Heart left ventricle (tissue), 16 donors: ENCODE results near the gene CBFA2T3. TPM values are rescaled to one million over a fixed set of nuclear protein-coding genes. Genes with fewer than 3 reads are reported as not detected.
A peak's percentile ranks its signal among the peaks of the same experiment; 100 is the strongest.

Experiments
- ATAC-seq, 4 donors: fragments of 200-7000 bp; cut with Tn5 transposase; one replicate each; pipeline ENCODE4 v1.9.1; 2020 to 2022; ENCODE audit warnings: moderate library complexity in 4 of 4, mild to moderate bottlenecking in 3 of 4, moderate number of reproducible peaks in 1 of 4
- DNase-seq, 5 donors: peaks; one replicate each; pipeline ENCODE4 v3.0.0-alpha.2; 2020
- H3K27ac ChIP-seq, 12 donors: fragments of 200-600 bp; sonication (generic) in 4 of 12; one replicate each; pipeline versions ENCODE4 v1.5.0 to v1.8.0; 2016 to 2022; ENCODE audit warnings: mild to moderate bottlenecking in 2 of 12
- H3K27me3 ChIP-seq, 9 donors: fragments of 200-600 bp; sonication (generic) in 2 of 9; one replicate each; pipeline versions ENCODE4 v1.5.1 to v1.8.0; 2016 to 2022; ENCODE audit warnings: mild to moderate bottlenecking in 3 of 9
- H3K36me3 ChIP-seq, 9 donors: fragments of 200-600 bp; sonication (generic) in 2 of 9; one replicate each; pipeline versions ENCODE4 v1.5.0 to v1.8.0; 2018 to 2022; ENCODE audit warnings: mild to moderate bottlenecking in 2 of 9
- H3K4me1 ChIP-seq, 12 donors: fragments of 200-600 bp; sonication (generic) in 4 of 12; one replicate each; pipeline versions ENCODE4 v1.5.0 to v1.8.0; 2016 to 2022; ENCODE audit warnings: mild to moderate bottlenecking in 3 of 12
- H3K4me3 ChIP-seq, 12 donors: fragments of 200-600 bp; sonication (generic) in 4 of 12; one replicate each; pipeline versions ENCODE4 v1.5.0 to v1.8.0; 2017 to 2022; ENCODE audit warnings: mild to moderate bottlenecking in 9 of 12, moderate library complexity in 4 of 12
- H3K9me3 ChIP-seq, 12 donors: fragments of 200-600 bp; sonication (generic) in 4 of 12; one replicate each; pipeline versions ENCODE4 v1.5.0 to v1.8.0; 2016 to 2022; ENCODE audit warnings: mild to moderate bottlenecking in 1 of 12
- CTCF ChIP-seq, 12 donors: fragments of 200-600 bp; sonication (generic) in 4 of 12; IDR thresholded peaks; one replicate each; pipeline versions ENCODE4 v1.5.0 to v1.8.0; 2018 to 2022; ENCODE audit warnings: antibody characterized with exemption in 12 of 12, mild to moderate bottlenecking in 5 of 12
- POLR2A ChIP-seq, 2 donors: fragments of 450-650 bp; IDR thresholded peaks; one replicate each; pipeline ENCODE4 v1.6.1; 2017; ENCODE audit warnings: antibody characterized with exemption in 2 of 2, mild to moderate bottlenecking in 2 of 2, moderate library complexity in 2 of 2
- WGBS, 4 donors: extraction: QIAGEN DNeasy Blood & Tissue Kit in 2 of 4; methylation state at CpG; one replicate each; pipeline versions ENCODE4 v1.1.5 to v1.1.7; 2013 to 2018; 5-methylcytosine and 5-hydroxymethylcytosine counted together
- intact Hi-C, 10 donors: fragments of 100-400 bp; cut with DNase I; formaldehyde crosslinking; loops; one replicate each; pipeline versions ENCODE4 v1.11.1 to v1.14.2; 2022
- polyA plus RNA-seq, 2 donors: library from polyadenylated mRNA; stranded (reverse); fragments of 200-250 nt; gene quantifications; one replicate each; pipeline ENCODE4 v1.2.3, GENCODE V29; 2013
- total RNA-seq, 9 donors: library from RNA; depleted of rRNA in 2 of 9; stranded (reverse); fragments of >200 nt in 2 of 9; fragmentation: NEBNext Ultra II Directional in 3 of 9; extraction: Animal tissue kit (Norgen Biotek cat#: 25700) in 3 of 9; gene quantifications; one replicate each; pipeline versions ENCODE4 v1.1.0 to v1.2.4, GENCODE V29; 2016 to 2023
- donor health status: ischemic (EF 13 %, LVEDD 7.1; RV severe dilation, severe dysfunction).
- donor health status: healthy with polysubstance abuse.
- donor health status: DM: no; HTN: yes; CAD: no.
- donor health status: DM: no; HTN: no; CAD: no.
- donor health status: ischemic (EF 25% LVEDD 6.9; RV normal size, moderate dysfunction).
- donor health status: ischemic (EF 25% LVEDD 5.7; RV mildly dilated, moderate dysfunction).
- donor health status: healthy.
- donor health status: DM: yes; HTN: yes; CAD: no.
- donor health status: ischemic (EF 35%, LVEDD 5.7; RV mildly dilated, moderate dysfunction).
- donor health status: nonischemic (EF 11% LVEDD 7.7; RV severe dilation, severe dysfunction).
- donor health status: DM: yes; HTN: yes; CAD: no.
- donor health status: PGD.
- donor health status: ischemic (EF 29% LVEDD 5.4; RV normal size, mild dysfunction).
- donor health status: nonischemic (EF 23%, LVEDD 6.1; RV moderate dilation, normal function).

Gene CBFA2T3
- total and polyA plus RNA-seq, 11 donors: 5.0 to 12.0 (median 5.8) TPM

DNA sequence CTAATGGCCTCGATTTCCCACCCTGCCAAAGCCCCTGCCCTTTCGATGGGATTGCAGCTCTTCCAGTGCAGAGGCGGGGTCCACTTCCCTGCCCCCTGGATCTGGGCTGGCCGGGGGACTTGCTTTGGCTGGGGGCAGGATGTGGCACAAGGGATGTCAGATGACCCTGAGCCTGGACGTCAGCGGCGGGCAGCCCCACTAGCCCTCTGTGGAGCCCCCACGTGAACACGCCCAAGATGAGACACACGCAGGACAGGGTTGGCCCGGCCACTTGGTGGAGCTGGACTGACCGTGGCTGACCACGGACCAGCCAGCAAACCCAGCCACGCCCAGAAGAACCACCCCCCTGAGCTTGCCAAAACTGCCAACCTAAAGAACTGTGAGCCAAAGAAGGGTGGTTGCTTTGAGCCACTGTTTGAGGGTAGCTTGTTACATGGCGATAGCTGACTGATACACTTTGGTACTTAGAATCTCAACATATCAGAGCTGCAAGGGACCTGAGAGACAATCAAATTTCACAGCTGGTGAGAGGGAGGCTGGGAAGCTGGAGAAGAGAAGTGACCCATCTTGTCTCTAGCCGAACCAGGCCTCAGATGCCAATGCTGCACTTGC is 63.9 kb downstream of the CBFA2T3 start:
- Histone ChIP-seq H3K4me1 (peaks cover 0 to 48% (median 18%) of the 10 kb centered on the region in 12 donors), H3K9me3 (no peaks in the 10 kb centered on the region), H3K36me3 (no peaks in the 10 kb centered on the region), H3K4me3 (no peak overlapping the region), H3K27ac (no peak overlapping the region), H3K27me3 (no peaks in the 10 kb centered on the region)
- DNase-seq (no peak), ATAC-seq (no peak)
- WGBS, 4 donors: 91 to 97% (median 92%) methylated on average over 9 to 16 of the region's 16 CpGs
- intact Hi-C loops: no loop called here
- TF ChIP-seq CTCF (IDR thresholded peaks at IDR 0.05): no peak
- TF ChIP-seq POLR2A (IDR thresholded peaks at IDR 0.05): no peak

- no peak for ATAC-seq
- Histone ChIP-seq H3K27ac (no peak overlapping the region), H3K36me3 (no peaks in the 10 kb centered on the region), H3K27me3 (no peaks in the 10 kb centered on the region), H3K4me1 (peaks cover 0 to 54% (median 18%) of the 10 kb centered on the region in 12 donors), H3K4me3 (no peak overlapping the region), H3K9me3 (no peaks in the 10 kb centered on the region)
- DNase-seq: no peak
- intact Hi-C loops: no loop called here
- TF ChIP-seq POLR2A (IDR thresholded peaks at IDR 0.05) (no peak), CTCF (IDR thresholded peaks at IDR 0.05) (no peak)
- WGBS, 4 donors: 79 to 86% (median 84%) methylated on average over 15 of the region's 15 CpGs
Observed at GRCh38 chr16:88912556-88912955, 64.5 kb downstream of the CBFA2T3 start.

DNA sequence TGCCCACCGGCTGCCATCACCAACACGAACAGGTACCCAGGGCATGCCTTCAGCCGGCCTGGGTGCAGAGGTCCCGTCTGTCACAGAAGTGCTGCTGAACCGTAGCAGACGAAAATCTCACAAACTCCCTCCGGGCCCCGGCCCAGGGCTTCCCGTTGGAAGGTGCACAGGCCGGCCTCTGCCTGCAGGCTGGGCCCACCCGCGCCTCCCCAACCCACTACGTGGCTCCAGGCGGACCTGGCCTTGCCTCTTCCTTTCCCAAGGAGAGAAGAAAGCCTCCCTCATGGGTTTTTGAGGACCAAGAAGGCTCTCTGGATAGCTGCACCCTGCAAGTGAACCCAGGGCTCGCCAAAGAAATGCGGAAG is 65.1 kb downstream of the CBFA2T3 start:
- no peak overlapping the region for H3K27ac ChIP-seq
- TF ChIP-seq POLR2A (IDR thresholded peaks at IDR 0.05) (no peak), CTCF (IDR thresholded peaks at IDR 0.05) (no peak)
- H3K9me3 ChIP-seq: no peaks in the 10 kb centered on the region
- H3K4me1 ChIP-seq: peaks cover 0 to 59% (median 18%) of the 10 kb centered on the region in 12 donors
- ATAC-seq: no peak
- intact Hi-C loops: loop anchor here in 1 of 10 donors (2.0 kb wide), 1 partner anchor 65 kb away; the partner anchor contains the start of gene CBFA2T3
- no peaks in the 10 kb centered on the region for H3K27me3 ChIP-seq
- 74 to 88% (median 84%) methylated on average over 9 to 16 of the region's 16 CpGs for WGBS, 4 donors
- no peak overlapping the region for H3K4me3 ChIP-seq
- no peaks in the 10 kb centered on the region for H3K36me3 ChIP-seq
- no peak for DNase-seq

- Histone ChIP-seq H3K4me3 (no peak overlapping the region), H3K9me3 (no peaks in the 10 kb centered on the region), H3K36me3 (no peaks in the 10 kb centered on the region), H3K4me1 (peaks cover 0 to 60% (median 19%) of the 10 kb centered on the region in 12 donors), H3K27ac (peak overlapping the region in 7 of 12 donors; percentile 2 to 79 (median 48)), H3K27me3 (no peaks in the 10 kb centered on the region)
- WGBS, 4 donors: 72 to 84% (median 80%) methylated on average over 30 to 36 of the region's 36 CpGs
- ATAC-seq (peak in 1 of 4 donors; percentile 9), DNase-seq (no peak)
- intact Hi-C loops: loop anchor here in 1 of 10 donors (2.0 kb wide), 1 partner anchor 65 kb away; the partner anchor contains the start of gene CBFA2T3
- no peak for TF ChIP-seq CTCF (IDR thresholded peaks at IDR 0.05)
- no peak for TF ChIP-seq POLR2A (IDR thresholded peaks at IDR 0.05)
Observed at GRCh38 chr16:88911136-88911945, 65.7 kb downstream of the CBFA2T3 start.
